ENCODE data around the gene PFKM.

PFKM gene

GRCh38 chr12:48187916-48188695 lies 68.9 kb downstream of the PFKM start:
- no peak for DNase-seq (ENCODE audit: low read depth in 2 of 2)

GRCh38 chr12:48189331-48190125 lies 70.4 kb downstream of the PFKM start:
- DNase-seq (ENCODE audit: low read depth in 2 of 2) = peak in 1 of 2 donors; percentile 68

DNA sequence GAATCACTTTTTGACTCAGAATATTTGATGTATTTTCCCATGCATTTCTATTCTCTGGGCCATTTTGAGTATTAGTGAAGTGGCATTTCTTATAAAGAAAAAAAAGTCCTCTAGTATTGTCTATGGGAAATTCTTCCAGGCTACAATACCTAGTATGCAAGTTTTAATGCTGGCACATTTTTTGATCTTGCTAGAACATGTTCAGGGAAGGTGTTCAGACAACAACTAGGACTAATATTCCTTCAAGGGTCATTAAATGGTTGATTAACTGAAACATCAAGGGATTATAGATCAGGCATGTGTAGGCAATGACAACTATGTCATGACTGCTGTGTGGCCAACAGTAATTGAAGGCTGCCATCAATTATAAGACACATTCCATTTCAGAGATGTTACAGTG lies 71.9 kb downstream of the PFKM start:
- no peak for DNase-seq (ENCODE audit: low read depth in 2 of 2)

DNA sequence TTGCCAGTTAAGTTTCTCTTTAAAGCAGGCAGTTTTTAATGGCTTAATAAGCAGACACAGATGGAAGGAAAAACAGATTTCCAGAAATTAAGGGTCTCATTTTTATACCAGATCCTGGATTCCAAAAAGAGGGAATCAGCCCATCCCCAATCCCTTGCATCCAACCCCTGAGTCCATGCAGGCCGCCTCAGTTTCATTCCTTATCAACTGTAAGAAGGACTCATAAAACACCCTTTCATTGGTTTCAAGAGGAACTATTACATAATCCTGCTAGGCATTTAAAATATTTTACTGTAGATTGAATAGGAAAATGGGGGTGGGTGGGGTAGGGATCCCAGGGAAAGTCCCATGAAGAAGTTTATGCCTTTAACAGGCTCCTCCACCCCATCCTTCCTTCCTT lies 73.7 kb downstream of the PFKM start:
- DNase-seq (ENCODE audit: low read depth in 2 of 2) = no peak

DNA sequence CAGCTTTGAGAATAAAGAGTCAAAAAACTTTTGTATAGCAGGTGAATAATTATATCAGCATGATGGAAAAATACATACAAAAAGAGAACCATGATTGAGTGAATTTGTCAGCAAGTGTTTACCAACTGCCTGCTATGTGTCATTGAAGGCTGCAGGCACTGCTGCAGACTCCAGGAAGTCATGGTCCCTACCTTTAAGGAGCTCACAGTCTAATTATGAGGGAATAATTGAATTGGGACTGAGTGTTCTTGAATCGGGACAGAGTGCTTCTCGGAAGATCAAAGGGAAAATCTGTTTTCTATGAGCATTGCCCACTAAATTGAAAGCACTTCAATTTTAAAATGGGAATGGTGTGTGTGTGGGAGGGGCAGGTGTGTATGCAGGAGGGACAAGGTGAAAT lies 74.5 kb downstream of the PFKM start:
- DNase-seq (ENCODE audit: low read depth in 2 of 2) = no peak

DNA sequence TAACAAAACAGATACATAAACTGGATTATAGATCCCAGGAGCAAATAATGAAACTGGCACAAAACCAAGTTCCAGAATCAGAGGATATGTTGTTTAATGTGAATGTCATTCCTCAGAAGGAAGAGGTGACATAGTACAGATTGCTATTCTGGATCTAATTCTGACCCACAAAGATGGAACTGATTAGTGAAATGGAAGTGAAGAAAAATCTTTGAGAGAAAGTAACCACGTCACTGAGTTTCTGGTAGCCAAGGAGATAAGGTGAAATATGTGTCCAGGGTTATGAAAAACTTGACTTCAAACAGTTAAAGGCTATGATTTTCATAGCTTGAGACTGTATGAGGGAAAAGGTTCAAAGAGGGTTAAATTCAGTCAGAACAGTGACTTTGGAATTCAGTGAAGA lies 75.6 kb downstream of the PFKM start:
- DNase-seq (ENCODE audit: low read depth in 2 of 2) = no peak
